ENCODE results near the gene TMEM74B. TPM values are rescaled to one million over a fixed set of nuclear protein-coding genes. Genes with fewer than 3 reads are reported as not detected.

Gene TMEM74B
- 6.3 and 18.4 TPM in 2 replicates for total RNA-seq (2014; rRNA removed)
- percentile 31 among the genes with signal in this experiment for Bru-seq, nascent RNA
- BruChase-seq, experiment 1, labeled RNA remaining after a 6-hour chase, result percentile 34 among the genes with signal in this experiment
- BruChase-seq, experiment 2, labeled RNA remaining after a 2-hour chase, result percentile 40 among the genes with signal in this experiment
- long read RNA-seq, partial matches to known transcripts, result 0 of 8 reads
- long read RNA-seq, other reads (novel, unspliced or antisense), result 6 of 8 reads

DNA sequence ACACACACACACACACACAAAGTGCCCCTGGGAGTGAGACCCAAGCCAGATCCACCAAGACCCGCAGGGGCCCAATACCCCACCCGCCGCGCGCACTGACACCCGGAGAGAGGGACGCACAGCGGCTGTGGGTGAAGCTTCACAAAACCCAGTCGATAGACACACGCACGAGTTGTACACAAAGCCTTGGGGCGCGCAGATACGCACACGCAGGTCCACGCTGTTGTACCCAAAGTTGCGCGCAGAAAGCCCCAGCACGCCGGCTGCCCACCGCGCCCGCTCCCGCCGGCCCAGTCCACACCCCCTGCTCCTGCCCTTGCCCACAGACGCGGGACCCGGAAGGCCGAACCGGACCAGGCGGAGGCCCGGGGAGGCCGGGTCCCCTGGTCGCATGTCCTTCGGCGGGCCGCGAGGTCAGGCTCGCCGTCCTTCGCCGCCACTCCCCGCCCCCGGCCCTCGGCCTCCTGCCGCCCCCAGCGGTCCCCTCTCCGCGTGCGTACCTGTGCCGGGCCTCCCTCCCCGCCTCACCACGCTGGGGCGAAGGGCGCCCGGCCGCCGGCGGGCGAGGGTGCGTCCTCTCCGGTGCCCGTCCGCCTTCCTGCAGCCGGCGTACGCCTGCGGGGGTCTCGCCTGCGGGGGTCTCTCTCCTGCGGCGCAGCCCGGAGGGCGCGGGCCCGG, at the start of gene TMEM74B:
TMEM74B (minus strand) TSS at position 344 of the 678 bp plus-strand sequence. CDS start 1,180 bp downstream, outside the sequence.
- CTCF ChIA-PET, result interaction anchor here (0.6 kb wide), 1 partner anchor 218 kb away, joined by 7 read pairs; no protein-coding TSS in a partner anchor
- ATAC-seq (peak; percentile 39), DNase-seq (no peak)
- Histone ChIP-seq H3K9me2 (replicated peaks; ENCODE audit: low read length) (no peaks in the 10 kb centered on the region), H3K9ac (ENCODE audit: low read length) (no peak within 1 kb of the TSS; the same call in 1 of the 2 replicates), H3K9me3 (ENCODE audit: low read length) (no peaks in the 10 kb centered on the region), H3K4me3 (ENCODE audit: low read length) (peak within 1 kb of the TSS; percentile 66), H4K20me1 (ENCODE audit: low read length) (no peaks in the 10 kb centered on the region), H3K79me2 (ENCODE audit: low read length) (no peaks in the 10 kb centered on the region), H3K4me2 (ENCODE audit: low read length) (peak within 1 kb of the TSS; percentile 81), H2AFZ (ENCODE audit: low read length) (peak within 1 kb of the TSS; percentile 60; the same call in 1 of the 2 replicates), H3K36me3 (ENCODE audit: low read depth, low read length) (no peaks in the 10 kb centered on the region), H3F3A (ENCODE audit: low read length, unreplicated experiment) (no peaks in the 10 kb centered on the region), H3K4me1 (ENCODE audit: insufficient read depth, low read length) (peaks cover 4% of the 10 kb centered on the region; the same call in 1 of the 2 replicates), H3K27ac (ENCODE audit: low read length) (no peak within 1 kb of the TSS), H3K27me3 (ENCODE audit: low read length) (peaks cover 13% of the 10 kb centered on the region)
- intact Hi-C loops (cut with micrococcal nuclease), result loop anchor here (10.0 kb wide), 2 partner anchors 230 to 370 kb away; no protein-coding TSS in a partner anchor
- TF ChIP-seq CTCF (conservative IDR thresholded peaks at IDR 0.05; ENCODE audit: low read depth, low read length) (no peak), EZH2phosphoT487 (IDR thresholded peaks at IDR 0.05; ENCODE audit: borderline replicate concordance, low read length) (no peak), EZH2 (IDR thresholded peaks at IDR 0.05; ENCODE audit: low read length, unreplicated experiment) (no peak)
- no TSS peak for BruUV-seq (replicated peaks)
- POLR2A ChIA-PET (ENCODE audit: unreplicated experiment), result no interaction called here

DNA sequence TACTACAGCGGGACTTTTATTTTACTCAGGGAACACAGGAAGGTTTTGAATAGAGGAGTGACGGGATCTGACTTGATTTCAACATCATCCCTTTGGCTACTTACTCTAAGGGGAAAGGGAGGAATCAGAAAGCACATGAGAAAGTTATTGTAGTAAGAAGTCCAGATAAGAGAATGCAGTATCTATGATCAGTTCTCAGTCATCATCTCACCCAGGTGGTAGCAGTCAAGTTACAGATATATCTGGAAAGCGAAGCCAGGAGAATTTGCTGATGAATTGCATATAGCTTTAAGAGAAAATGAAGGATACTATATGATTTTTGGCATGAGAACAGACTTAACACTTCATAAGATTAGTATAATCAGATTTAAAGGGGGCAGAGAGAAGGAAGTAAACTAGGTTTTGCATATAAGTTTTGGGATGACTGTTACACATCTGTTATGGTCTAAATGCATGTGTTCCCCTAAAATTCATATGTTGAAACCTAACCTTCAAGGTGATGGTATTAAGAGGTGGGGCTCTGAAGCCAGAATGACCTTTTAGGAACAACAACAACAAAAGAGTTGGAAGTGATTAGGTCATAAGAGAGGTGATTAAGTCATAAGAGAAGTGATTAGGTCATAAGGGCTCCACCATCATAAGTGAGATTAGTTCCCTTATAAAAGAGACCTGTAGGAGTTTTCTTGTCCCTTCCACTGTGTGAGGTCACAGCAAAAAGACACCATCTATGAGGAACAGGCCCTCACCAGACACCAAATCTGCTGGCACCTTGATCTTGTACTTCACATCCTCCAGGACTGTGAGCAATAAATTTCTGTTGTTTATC, 47.7 kb upstream of the TMEM74B start:
- Histone ChIP-seq H3K9me2 (replicated peaks; ENCODE audit: low read length) (no peaks in the 10 kb centered on the region), H2AFZ (ENCODE audit: low read length) (no peak overlapping the region), H3F3A (ENCODE audit: low read length, unreplicated experiment) (no peaks in the 10 kb centered on the region), H3K36me3 (ENCODE audit: low read depth, low read length) (no peaks in the 10 kb centered on the region), H3K4me3 (ENCODE audit: low read length) (no peak overlapping the region), H3K4me2 (ENCODE audit: low read length) (no peak overlapping the region), H3K27me3 (ENCODE audit: low read length) (0 out of 2 replicates have a peak, but pooled peaks cover 5% of the 10 kb centered on the region), H3K27ac (ENCODE audit: low read length) (no peak overlapping the region), H3K4me1 (ENCODE audit: insufficient read depth, low read length) (no peaks in the 10 kb centered on the region), H3K9ac (ENCODE audit: low read length) (no peak overlapping the region), H3K9me3 (ENCODE audit: low read length) (no peaks in the 10 kb centered on the region), H4K20me1 (ENCODE audit: low read length) (no peaks in the 10 kb centered on the region), H3K79me2 (ENCODE audit: low read length) (no peaks in the 10 kb centered on the region)
- intact Hi-C loops (cut with micrococcal nuclease), result no loop called here
- no peak for DNase-seq
- ATAC-seq, result no peak
- TF ChIP-seq EZH2phosphoT487 (IDR thresholded peaks at IDR 0.05; ENCODE audit: borderline replicate concordance, low read length) (no peak), EZH2 (IDR thresholded peaks at IDR 0.05; ENCODE audit: low read length, unreplicated experiment) (no peak), CTCF (conservative IDR thresholded peaks at IDR 0.05; ENCODE audit: low read depth, low read length) (no peak)
- CTCF ChIA-PET, result no interaction called here
- POLR2A ChIA-PET (ENCODE audit: unreplicated experiment), result no interaction called here
- BruUV-seq (replicated peaks), result no TSS peak

Data from PC-3 (cell line).